ENCODE measurements around the gene ARF4. TPM values are rescaled to one million over a fixed set of nuclear protein-coding genes. Genes with fewer than 3 reads are reported as not detected.
A peak's percentile ranks its signal among the peaks of the same experiment; 100 is the strongest.

Gene ARF4
- total and polyA plus RNA-seq, 10 of the 15 experiments (the other 5 are each of a cell fraction or from before 2014, with no cell fraction given), result 66.2 to 283 (median 128) TPM

DNA sequence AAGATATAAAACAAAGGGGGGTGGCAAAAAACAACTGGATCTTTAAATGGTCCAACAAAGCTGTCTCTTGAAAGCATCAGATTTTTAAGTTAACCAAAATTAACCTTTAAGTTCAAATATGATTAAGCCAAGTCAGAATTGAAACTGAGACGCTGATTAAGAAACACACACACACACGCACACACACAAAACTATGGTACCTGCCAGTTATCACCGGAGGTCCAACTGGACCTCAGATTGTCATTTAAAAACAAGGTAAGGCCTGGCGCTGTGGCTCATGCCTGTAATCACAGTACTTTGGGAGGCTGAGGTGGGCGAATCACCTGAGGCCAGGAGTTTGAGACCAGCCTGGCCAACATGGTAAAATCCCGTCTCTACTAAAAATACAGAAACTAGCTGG is 10.4 kb downstream of the ARF4 start:
- Histone ChIP-seq H3K27ac (ENCODE audit: control insufficient read depth, insufficient read depth) (no peak overlapping the region), H3K4me3 (no peak overlapping the region), H3K9ac (ENCODE audit: control insufficient read depth, insufficient read depth, low read length) (no peak overlapping the region), H4K20me1 (ENCODE audit: control insufficient read depth, insufficient read depth) (no peaks in the 10 kb centered on the region), H3K79me2 (ENCODE audit: control insufficient read depth, insufficient read depth, low read length) (peaks cover 66% of the 10 kb centered on the region), H3K4me1 (ENCODE audit: control insufficient read depth, insufficient read depth, low read length) (no peaks in the 10 kb centered on the region), H3K4me2 (ENCODE audit: control insufficient read depth, insufficient read depth) (peak overlapping the region; percentile 3; the same call in 1 of the 2 replicates), H2AFZ (ENCODE audit: control insufficient read depth, low read depth, low read length) (no peak overlapping the region), H3K27me3 (replicated peaks in 1 of 2; ENCODE audit: control insufficient read depth in 2 of 2, insufficient read depth in 2 of 2, low read length in 1 of 2) (no peaks in the 10 kb centered on the region), H3K36me3 (ENCODE audit: control insufficient read depth in 2 of 2, insufficient read depth in 2 of 2, low read length in 1 of 2) (peaks cover 0 to 7% of the 10 kb centered on the region in 2 experiments; a peak in 1 of 4 replicates), H3K9me3 (replicated peaks; ENCODE audit: control insufficient read depth, insufficient read depth, low read length) (no peaks in the 10 kb centered on the region)
- ChIA-PET POLR2A (interaction anchor here (0.5 to 1.4 kb wide), 2 partner anchors 11 to 864 kb away, joined by 4 to 5 read pairs; partner anchors contain the start of gene ARF4), SMC1A (ENCODE audit: uncharacterized antibody, unreplicated experiment) (interaction anchor here (0.9 to 1.8 kb wide), 4 partner anchors 8 to 85 kb away, joined by 3 to 5 read pairs (median 4); no protein-coding TSS in a partner anchor), CTCF (interaction anchor here (0.5 kb wide), 1 partner anchor 414 kb away, joined by 3 read pairs; no protein-coding TSS in a partner anchor), RAD21 (ENCODE audit: unreplicated experiment) (no interaction called here)
- intact Hi-C loops (cut with micrococcal nuclease; ENCODE audit: unreplicated experiment) (no loop called here), in situ Hi-C loops (cut with MboI) (no loop called here)
- no peak for ATAC-seq
- BruUV-seq (replicated peaks), result no TSS peak
- 64% methylated on average over 6 of the region's 6 CpGs for WGBS (ENCODE audit: insufficient coverage, insufficient replicate concordance, low lambda C conversion rate, missing lambda C conversion rate)
- no peak for DNase-seq (ENCODE audit: low read depth, low spot score)
- no peak for FAIRE-seq
- TF ChIP-seq, protein P1, sequence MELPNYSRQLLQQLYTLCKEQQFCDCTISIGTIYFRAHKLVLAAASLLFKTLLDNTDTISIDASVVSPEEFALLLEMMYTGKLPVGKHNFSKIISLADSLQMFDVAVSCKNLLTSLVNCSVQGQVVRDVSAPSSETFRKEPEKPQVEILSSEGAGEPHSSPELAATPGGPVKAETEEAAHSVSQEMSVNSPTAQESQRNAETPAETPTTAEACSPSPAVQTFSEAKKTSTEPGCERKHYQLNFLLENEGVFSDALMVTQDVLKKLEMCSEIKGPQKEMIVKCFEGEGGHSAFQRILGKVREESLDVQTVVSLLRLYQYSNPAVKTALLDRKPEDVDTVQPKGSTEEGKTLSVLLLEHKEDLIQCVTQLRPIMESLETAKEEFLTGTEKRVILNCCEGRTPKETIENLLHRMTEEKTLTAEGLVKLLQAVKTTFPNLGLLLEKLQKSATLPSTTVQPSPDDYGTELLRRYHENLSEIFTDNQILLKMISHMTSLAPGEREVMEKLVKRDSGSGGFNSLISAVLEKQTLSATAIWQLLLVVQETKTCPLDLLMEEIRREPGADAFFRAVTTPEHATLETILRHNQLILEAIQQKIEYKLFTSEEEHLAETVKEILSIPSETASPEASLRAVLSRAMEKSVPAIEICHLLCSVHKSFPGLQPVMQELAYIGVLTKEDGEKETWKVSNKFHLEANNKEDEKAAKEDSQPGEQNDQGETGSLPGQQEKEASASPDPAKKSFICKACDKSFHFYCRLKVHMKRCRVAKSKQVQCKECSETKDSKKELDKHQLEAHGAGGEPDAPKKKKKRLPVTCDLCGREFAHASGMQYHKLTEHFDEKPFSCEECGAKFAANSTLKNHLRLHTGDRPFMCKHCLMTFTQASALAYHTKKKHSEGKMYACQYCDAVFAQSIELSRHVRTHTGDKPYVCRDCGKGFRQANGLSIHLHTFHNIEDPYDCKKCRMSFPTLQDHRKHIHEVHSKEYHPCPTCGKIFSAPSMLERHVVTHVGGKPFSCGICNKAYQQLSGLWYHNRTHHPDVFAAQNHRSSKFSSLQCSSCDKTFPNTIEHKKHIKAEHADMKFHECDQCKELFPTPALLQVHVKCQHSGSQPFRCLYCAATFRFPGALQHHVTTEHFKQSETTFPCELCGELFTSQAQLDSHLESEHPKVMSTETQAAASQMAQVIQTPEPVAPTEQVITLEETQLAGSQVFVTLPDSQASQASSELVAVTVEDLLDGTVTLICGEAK (IDR thresholded peaks at IDR 0.05; ENCODE audit: borderline replicate concordance), result no peak
- TF ChIP-seq, protein P2, sequence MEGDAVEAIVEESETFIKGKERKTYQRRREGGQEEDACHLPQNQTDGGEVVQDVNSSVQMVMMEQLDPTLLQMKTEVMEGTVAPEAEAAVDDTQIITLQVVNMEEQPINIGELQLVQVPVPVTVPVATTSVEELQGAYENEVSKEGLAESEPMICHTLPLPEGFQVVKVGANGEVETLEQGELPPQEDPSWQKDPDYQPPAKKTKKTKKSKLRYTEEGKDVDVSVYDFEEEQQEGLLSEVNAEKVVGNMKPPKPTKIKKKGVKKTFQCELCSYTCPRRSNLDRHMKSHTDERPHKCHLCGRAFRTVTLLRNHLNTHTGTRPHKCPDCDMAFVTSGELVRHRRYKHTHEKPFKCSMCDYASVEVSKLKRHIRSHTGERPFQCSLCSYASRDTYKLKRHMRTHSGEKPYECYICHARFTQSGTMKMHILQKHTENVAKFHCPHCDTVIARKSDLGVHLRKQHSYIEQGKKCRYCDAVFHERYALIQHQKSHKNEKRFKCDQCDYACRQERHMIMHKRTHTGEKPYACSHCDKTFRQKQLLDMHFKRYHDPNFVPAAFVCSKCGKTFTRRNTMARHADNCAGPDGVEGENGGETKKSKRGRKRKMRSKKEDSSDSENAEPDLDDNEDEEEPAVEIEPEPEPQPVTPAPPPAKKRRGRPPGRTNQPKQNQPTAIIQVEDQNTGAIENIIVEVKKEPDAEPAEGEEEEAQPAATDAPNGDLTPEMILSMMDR (IDR thresholded peaks at IDR 0.05 in 2 of 3, conservative IDR thresholded peaks at IDR 0.05 in 1 of 3; ENCODE audit: control insufficient read depth in 2 of 3, extremely low read depth in 1 of 3, insufficient read depth in 1 of 3, low read depth in 3 of 3, low read length in 3 of 3), result no peak
- TF ChIP-seq, protein P3, sequence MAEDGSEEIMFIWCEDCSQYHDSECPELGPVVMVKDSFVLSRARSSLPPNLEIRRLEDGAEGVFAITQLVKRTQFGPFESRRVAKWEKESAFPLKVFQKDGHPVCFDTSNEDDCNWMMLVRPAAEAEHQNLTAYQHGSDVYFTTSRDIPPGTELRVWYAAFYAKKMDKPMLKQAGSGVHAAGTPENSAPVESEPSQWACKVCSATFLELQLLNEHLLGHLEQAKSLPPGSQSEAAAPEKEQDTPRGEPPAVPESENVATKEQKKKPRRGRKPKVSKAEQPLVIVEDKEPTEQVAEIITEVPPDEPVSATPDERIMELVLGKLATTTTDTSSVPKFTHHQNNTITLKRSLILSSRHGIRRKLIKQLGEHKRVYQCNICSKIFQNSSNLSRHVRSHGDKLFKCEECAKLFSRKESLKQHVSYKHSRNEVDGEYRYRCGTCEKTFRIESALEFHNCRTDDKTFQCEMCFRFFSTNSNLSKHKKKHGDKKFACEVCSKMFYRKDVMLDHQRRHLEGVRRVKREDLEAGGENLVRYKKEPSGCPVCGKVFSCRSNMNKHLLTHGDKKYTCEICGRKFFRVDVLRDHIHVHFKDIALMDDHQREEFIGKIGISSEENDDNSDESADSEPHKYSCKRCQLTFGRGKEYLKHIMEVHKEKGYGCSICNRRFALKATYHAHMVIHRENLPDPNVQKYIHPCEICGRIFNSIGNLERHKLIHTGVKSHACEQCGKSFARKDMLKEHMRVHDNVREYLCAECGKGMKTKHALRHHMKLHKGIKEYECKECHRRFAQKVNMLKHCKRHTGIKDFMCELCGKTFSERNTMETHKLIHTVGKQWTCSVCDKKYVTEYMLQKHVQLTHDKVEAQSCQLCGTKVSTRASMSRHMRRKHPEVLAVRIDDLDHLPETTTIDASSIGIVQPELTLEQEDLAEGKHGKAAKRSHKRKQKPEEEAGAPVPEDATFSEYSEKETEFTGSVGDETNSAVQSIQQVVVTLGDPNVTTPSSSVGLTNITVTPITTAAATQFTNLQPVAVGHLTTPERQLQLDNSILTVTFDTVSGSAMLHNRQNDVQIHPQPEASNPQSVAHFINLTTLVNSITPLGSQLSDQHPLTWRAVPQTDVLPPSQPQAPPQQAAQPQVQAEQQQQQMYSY (CRISPR knock-in tag; IDR thresholded peaks at IDR 0.05), result no peak
- no peak for TF ChIP-seq MEF2A (IDR thresholded peaks at IDR 0.05; ENCODE audit: insufficient read depth, low read depth, low read length)
- TF ChIP-seq PAX8 (IDR thresholded peaks at IDR 0.05), result no peak
- no peak for TF ChIP-seq CHD2 (IDR thresholded peaks at IDR 0.05; ENCODE audit: borderline replicate concordance, low read depth, low read length)
- TF ChIP-seq CEBPB (IDR thresholded peaks at IDR 0.05; ENCODE audit: borderline replicate concordance in 1 of 2, low read depth in 2 of 2, low read length in 2 of 2), result no peak
- TF ChIP-seq NFXL1 (IDR thresholded peaks at IDR 0.05; ENCODE audit: borderline replicate concordance), result no peak
- no peak for TF ChIP-seq FOXM1 (IDR thresholded peaks at IDR 0.05; ENCODE audit: low read depth, low read length)
- no peak for TF ChIP-seq TARDBP (IDR thresholded peaks at IDR 0.05; ENCODE audit: borderline replicate concordance)
- no peak for TF ChIP-seq RUNX3 (IDR thresholded peaks at IDR 0.05; ENCODE audit: low read length)
